Keratinocyte (primary cell): ENCODE data around the gene NOS3.

Experiments
- EZH2 ChIP-seq: IDR thresholded peaks from one replicate; pipeline ENCODE4 v1.6.1; 2012; ENCODE audit warnings: inconsistent platforms, mild to moderate bottlenecking, low read length, moderate library complexity
- TF ChIP-seq, protein P1 (sequence below), 3 experiments: IDR thresholded peaks in 1 of 3; conservative IDR thresholded peaks in 1 of 3; optimal IDR thresholded peaks in 1 of 3; 2 replicates in 2 of 3; 3 replicates in 1 of 3; pipeline versions ENCODE3 to v1.5.1; 2011; ENCODE audit warnings: low read length in 3 of 3, mild to moderate bottlenecking in 3 of 3, moderate library complexity in 2 of 3, control low read depth in 1 of 3, inconsistent platforms in 1 of 3; ENCODE audit not compliant: insufficient read depth in 2 of 3; ENCODE audit errors: extremely low read depth in 1 of 3

DNA sequence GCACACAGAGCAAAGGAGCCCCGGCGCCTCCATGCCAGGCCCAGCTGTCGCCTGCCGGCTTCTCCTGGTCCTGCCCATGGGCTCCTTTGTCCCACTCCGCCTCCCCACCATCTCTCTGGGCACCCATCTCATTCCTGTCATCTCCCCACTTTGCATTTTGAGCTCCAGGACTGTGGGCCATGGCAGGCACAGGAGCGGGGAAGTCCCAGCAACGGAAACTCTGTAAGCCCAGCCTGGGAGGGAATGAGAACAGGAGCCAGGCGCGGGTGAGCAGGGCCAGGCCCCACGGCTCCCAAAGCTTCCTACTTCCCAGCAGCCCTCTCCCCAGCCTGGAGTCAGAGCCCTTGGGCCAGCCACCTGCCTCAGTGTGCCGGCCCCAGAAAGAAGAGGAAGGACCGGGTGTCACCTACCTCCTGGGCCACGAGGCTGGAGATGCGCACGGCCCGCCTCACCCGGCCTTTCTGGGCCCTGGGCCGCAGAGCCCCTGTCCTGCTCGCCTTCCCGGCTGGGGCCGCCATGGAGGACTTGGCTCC, 35.8 kb upstream of the NOS3 start:
- TF ChIP-seq, protein P1, sequence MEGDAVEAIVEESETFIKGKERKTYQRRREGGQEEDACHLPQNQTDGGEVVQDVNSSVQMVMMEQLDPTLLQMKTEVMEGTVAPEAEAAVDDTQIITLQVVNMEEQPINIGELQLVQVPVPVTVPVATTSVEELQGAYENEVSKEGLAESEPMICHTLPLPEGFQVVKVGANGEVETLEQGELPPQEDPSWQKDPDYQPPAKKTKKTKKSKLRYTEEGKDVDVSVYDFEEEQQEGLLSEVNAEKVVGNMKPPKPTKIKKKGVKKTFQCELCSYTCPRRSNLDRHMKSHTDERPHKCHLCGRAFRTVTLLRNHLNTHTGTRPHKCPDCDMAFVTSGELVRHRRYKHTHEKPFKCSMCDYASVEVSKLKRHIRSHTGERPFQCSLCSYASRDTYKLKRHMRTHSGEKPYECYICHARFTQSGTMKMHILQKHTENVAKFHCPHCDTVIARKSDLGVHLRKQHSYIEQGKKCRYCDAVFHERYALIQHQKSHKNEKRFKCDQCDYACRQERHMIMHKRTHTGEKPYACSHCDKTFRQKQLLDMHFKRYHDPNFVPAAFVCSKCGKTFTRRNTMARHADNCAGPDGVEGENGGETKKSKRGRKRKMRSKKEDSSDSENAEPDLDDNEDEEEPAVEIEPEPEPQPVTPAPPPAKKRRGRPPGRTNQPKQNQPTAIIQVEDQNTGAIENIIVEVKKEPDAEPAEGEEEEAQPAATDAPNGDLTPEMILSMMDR (optimal IDR thresholded peaks at IDR 0.05 in 1 of 3, IDR thresholded peaks at IDR 0.05 in 1 of 3, conservative IDR thresholded peaks at IDR 0.05 in 1 of 3; ENCODE audit: extremely low read depth in 1 of 3, insufficient read depth in 2 of 3, low read length in 3 of 3): no peak
- TF ChIP-seq EZH2: no peak
